SK-N-SH (cell line): Measurements from ENCODE around the gene IFNG. TPM values are rescaled to one million over a fixed set of nuclear protein-coding genes. Genes with fewer than 3 reads are reported as not detected.

Experiments used
- CTCF ChIA-PET: fragments of 300-600, 350-600 bp; formaldehyde crosslinking; extraction: SDS; loops from one replicate; lab custom pipeline; 2021; lab: Yijun Ruan, JAX
- POLR2A ChIA-PET: fragments of 350-600 bp; sonication (Branson Sonifier 250); formaldehyde crosslinking; extraction: SDS; loops from one replicate; lab custom pipeline; 2020; ENCODE audit warnings: antibody characterized with exemption, inconsistent platforms; lab: Yijun Ruan, JAX
- DNase-seq: peaks from one replicate; pipeline ENCODE4 v3.0.0; 2012
- H2AFZ ChIP-seq: fragments of 200-600 bp; sonication (generic); 2 replicates; pipeline ENCODE4 v1.8.1; 2016; ENCODE audit warnings: antibody characterized with exemption, mild to moderate bottlenecking, low read depth
- H3F3A ChIP-seq: fragments of 200-600 bp; sonication (generic); replicated peaks from 2 replicates; pipeline ENCODE3; 2016; ENCODE audit warnings: antibody characterized with exemption, mild to moderate bottlenecking; ENCODE audit not compliant: insufficient read depth
- H3K27ac ChIP-seq, 2 experiments: fragments of 200-500 bp in 1 of 2; fragments of 200-600 bp in 1 of 2; sonication (Bioruptor generic) in 1 of 2; sonication (generic), shearing (Covaris generic) in 1 of 2; 2 replicates each; pipeline versions ENCODE4 v1.5.1 to v1.6.1; 2014 to 2016; ENCODE audit warnings: low read depth in 2 of 2, inconsistent platforms in 1 of 2, low read length in 1 of 2, mild to moderate bottlenecking in 1 of 2, mixed read lengths in 1 of 2
- H3K27me3 ChIP-seq: fragments of 200-600 bp; sonication (generic), shearing (Covaris generic); 2 replicates; pipeline ENCODE4 v1.6.1; 2016; ENCODE audit warnings: mixed run types; ENCODE audit not compliant: insufficient read depth
- H3K36me3 ChIP-seq, 2 experiments: fragments of 200-500 bp in 1 of 2; fragments of 200-600 bp in 1 of 2; sonication (Bioruptor generic) in 1 of 2; sonication (generic) in 1 of 2; replicated peaks in 1 of 2; 2 replicates each; pipeline versions ENCODE3 to v1.5.1; 2014 to 2016; ENCODE audit warnings: low read length in 1 of 2, mild to moderate bottlenecking in 1 of 2; ENCODE audit not compliant: insufficient read depth in 2 of 2, control insufficient read depth in 1 of 2
- H3K4me1 ChIP-seq, 2 experiments: fragments of 200-500 bp in 1 of 2; fragments of 200-600 bp in 1 of 2; sonication (Bioruptor generic) in 1 of 2; sonication (generic), shearing (Covaris generic) in 1 of 2; 2 replicates each; pipeline versions ENCODE4 v1.5.1 to v1.6.1; 2014 to 2016; ENCODE audit warnings: low read depth in 1 of 2, low read length in 1 of 2, mixed run types in 1 of 2; ENCODE audit not compliant: insufficient read depth in 2 of 2, control insufficient read depth in 1 of 2
- H3K4me2 ChIP-seq: fragments of 200-600 bp; sonication (generic), shearing (Covaris generic); 2 replicates; pipeline ENCODE4 v1.6.1; 2017; ENCODE audit warnings: mixed run types
- H3K4me3 ChIP-seq, 2 experiments: fragments of 200-500 bp in 1 of 2; fragments of 200-600 bp in 1 of 2; sonication (Bioruptor generic) in 1 of 2; sonication (generic), shearing (Covaris generic) in 1 of 2; 2 replicates each; pipeline versions ENCODE4 v1.5.1 to v1.8.1; 2014 to 2016; ENCODE audit warnings: low read depth in 2 of 2, inconsistent platforms in 1 of 2, low read length in 1 of 2, mild to moderate bottlenecking in 1 of 2, mixed read lengths in 1 of 2, moderate library complexity in 1 of 2
- H3K79me2 ChIP-seq: fragments of 200-600 bp; sonication (generic); 2 replicates; pipeline ENCODE4 v1.8.1; 2017; ENCODE audit warnings: mild to moderate bottlenecking; ENCODE audit not compliant: insufficient read depth
- H3K9ac ChIP-seq: fragments of 200-600 bp; sonication (generic); 2 replicates; pipeline ENCODE4 v1.6.1; 2017; ENCODE audit warnings: mixed run types
- H3K9me2 ChIP-seq: fragments of 200-600 bp; sonication (generic); 2 replicates; pipeline ENCODE4 v1.6.1; 2017; ENCODE audit warnings: mixed run types
- H3K9me3 ChIP-seq: fragments of 200-600 bp; sonication (generic); 2 replicates; pipeline ENCODE4 v1.6.1; 2017; ENCODE audit warnings: mixed run types, mild to moderate bottlenecking, moderate library complexity
- H4K20me1 ChIP-seq: fragments of 200-600 bp; sonication (generic); 2 replicates; pipeline ENCODE4 v1.6.1; 2017; ENCODE audit warnings: mild to moderate bottlenecking, mixed run types; ENCODE audit not compliant: insufficient read depth
- CHD2 ChIP-seq: fragments of 150-350 bp; IDR thresholded peaks from 2 replicates; pipeline ENCODE4 v1.6.1; 2018; ENCODE audit warnings: low read length; ENCODE audit not compliant: partially characterized antibody
- EP300 ChIP-seq, 2 experiments: IDR thresholded peaks; 2 replicates each; pipeline versions ENCODE4 v1.4.0 to v1.6.1; 2012; ENCODE audit warnings: borderline replicate concordance in 1 of 2, low read depth in 1 of 2, low read length in 1 of 2
- FOSL2 ChIP-seq: IDR thresholded peaks from 2 replicates; pipeline ENCODE4 v1.4.0; 2012; ENCODE audit warnings: low read depth, mild to moderate bottlenecking, moderate library complexity, borderline replicate concordance
- FOXM1 ChIP-seq: IDR thresholded peaks from 2 replicates; pipeline ENCODE4 v1.4.0; 2012; ENCODE audit warnings: low read depth, mild to moderate bottlenecking
- GABPA ChIP-seq: IDR thresholded peaks from 2 replicates; pipeline ENCODE4 v1.4.0; 2012; ENCODE audit warnings: low read depth, mild to moderate bottlenecking
- GATA2 ChIP-seq: sonication (generic); formaldehyde crosslinking; IDR thresholded peaks from 2 replicates; pipeline ENCODE4 v1.5.0; 2020; ENCODE audit warnings: mild to moderate bottlenecking, missing genetic modification reagents
- MAX ChIP-seq: IDR thresholded peaks from 2 replicates; pipeline ENCODE4 v1.4.0; 2012; ENCODE audit warnings: low read depth
- MEF2A ChIP-seq: IDR thresholded peaks from 2 replicates; pipeline ENCODE4 v1.4.0; 2012; ENCODE audit warnings: low read depth, borderline replicate concordance
- NRF1 ChIP-seq: IDR thresholded peaks from 2 replicates; pipeline ENCODE4 v1.6.1; 2012; ENCODE audit warnings: low read depth, mild to moderate bottlenecking, low read length
- PBX3 ChIP-seq: IDR thresholded peaks from 2 replicates; pipeline ENCODE4; 2012
- RCOR1 ChIP-seq: fragments of 150-350 bp; IDR thresholded peaks from 2 replicates; pipeline ENCODE4 v1.6.1; 2017; ENCODE audit warnings: antibody characterized with exemption, low read length
- REST ChIP-seq: IDR thresholded peaks from 2 replicates; pipeline ENCODE4 v1.6.1; 2012; ENCODE audit warnings: mild to moderate bottlenecking, low read depth, low read length, moderate library complexity
- RFX5 ChIP-seq: IDR thresholded peaks from 2 replicates; pipeline ENCODE4 v1.6.1; 2012; ENCODE audit warnings: mild to moderate bottlenecking, improper control_type of control experiment, low read length
- SIN3A ChIP-seq: IDR thresholded peaks from 2 replicates; pipeline ENCODE4 v1.6.1; 2012; ENCODE audit warnings: low read depth, mild to moderate bottlenecking, low read length, moderate library complexity, borderline replicate concordance
- WGBS: methylation state at CpG from one replicate; pipeline ENCODE4 v1.1.6; 2017; ENCODE audit warnings: low lambda C conversion rate; 5-methylcytosine and 5-hydroxymethylcytosine counted together
- polyA plus RNA-seq, 3 experiments: library from polyadenylated mRNA; depleted of rRNA; stranded (reverse); fragments of >200 nt; gene quantifications; 2 replicates each; pipeline ENCODE4 v1.2.3, GENCODE V29; 2012
- TF ChIP-seq, protein P1 (sequence below): fragments of 200-600 bp; sonication (generic); IDR thresholded peaks from 2 replicates; pipeline ENCODE4 v1.6.1; 2017; ENCODE audit warnings: antibody characterized with exemption, mild to moderate bottlenecking, moderate library complexity

IFNG gene
- polyA plus RNA-seq, 1 of the 3 experiments (the other 2 are of a cell fraction), result not detected

- TF ChIP-seq CHD2 (no peak), NRF1 (no peak), FOSL2 (no peak), GATA2 (CRISPR knock-in tag) (no peak), RCOR1 (no peak), MEF2A (no peak), GABPA (no peak), EP300 (IDR thresholded peaks at IDR 0.05; ENCODE audit: borderline replicate concordance in 1 of 2, low read depth in 1 of 2, low read length in 1 of 2) (no peak)
- TF ChIP-seq, protein P1, sequence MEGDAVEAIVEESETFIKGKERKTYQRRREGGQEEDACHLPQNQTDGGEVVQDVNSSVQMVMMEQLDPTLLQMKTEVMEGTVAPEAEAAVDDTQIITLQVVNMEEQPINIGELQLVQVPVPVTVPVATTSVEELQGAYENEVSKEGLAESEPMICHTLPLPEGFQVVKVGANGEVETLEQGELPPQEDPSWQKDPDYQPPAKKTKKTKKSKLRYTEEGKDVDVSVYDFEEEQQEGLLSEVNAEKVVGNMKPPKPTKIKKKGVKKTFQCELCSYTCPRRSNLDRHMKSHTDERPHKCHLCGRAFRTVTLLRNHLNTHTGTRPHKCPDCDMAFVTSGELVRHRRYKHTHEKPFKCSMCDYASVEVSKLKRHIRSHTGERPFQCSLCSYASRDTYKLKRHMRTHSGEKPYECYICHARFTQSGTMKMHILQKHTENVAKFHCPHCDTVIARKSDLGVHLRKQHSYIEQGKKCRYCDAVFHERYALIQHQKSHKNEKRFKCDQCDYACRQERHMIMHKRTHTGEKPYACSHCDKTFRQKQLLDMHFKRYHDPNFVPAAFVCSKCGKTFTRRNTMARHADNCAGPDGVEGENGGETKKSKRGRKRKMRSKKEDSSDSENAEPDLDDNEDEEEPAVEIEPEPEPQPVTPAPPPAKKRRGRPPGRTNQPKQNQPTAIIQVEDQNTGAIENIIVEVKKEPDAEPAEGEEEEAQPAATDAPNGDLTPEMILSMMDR, result no peak
Measured at GRCh38 chr12:68157380-68157779, 2.2 kb downstream of the IFNG start (continued).

- ChIA-PET POLR2A (no interaction called here), CTCF (no interaction called here)
- no peaks in the 10 kb centered on the region for H3K9me2 ChIP-seq
- no peak for DNase-seq
- no peak overlapping the region for H2AFZ ChIP-seq
- WGBS, result 5% methylated on average over 1 of the region's 1 CpG
- no peaks in the 10 kb centered on the region for H3K36me3 ChIP-seq
- H3F3A ChIP-seq, result no peaks in the 10 kb centered on the region
- H3K9me3 ChIP-seq, result no peaks in the 10 kb centered on the region
- H3K27ac ChIP-seq, result no peak overlapping the region
- no peaks in the 10 kb centered on the region for H3K79me2 ChIP-seq
- TF ChIP-seq REST (no peak), FOXM1 (no peak), RFX5 (no peak), SIN3A (no peak), GABPA (no peak), CHD2 (no peak), MAX (no peak), PBX3 (no peak), NRF1 (no peak), MEF2A (no peak), GATA2 (CRISPR knock-in tag) (no peak)
- TF ChIP-seq, protein P1, result no peak
- no peaks in the 10 kb centered on the region for H3K4me1 ChIP-seq
- H3K9ac ChIP-seq, result no peak overlapping the region
- H3K4me2 ChIP-seq, result no peak overlapping the region
- H4K20me1 ChIP-seq, result no peaks in the 10 kb centered on the region
- H3K4me3 ChIP-seq, result no peak overlapping the region
- H3K27me3 ChIP-seq, result peaks cover 9% of the 10 kb centered on the region; the same call in 1 of the 2 replicates
Measured at GRCh38 chr12:68156636-68157035, 2.9 kb downstream of the IFNG start.
